Measurements from ENCODE around the gene MICB. TPM values are rescaled to one million over a fixed set of nuclear protein-coding genes. Genes with fewer than 3 reads are reported as not detected.

The MICB gene
- total and polyA plus RNA-seq, 9 of the 15 experiments (the other 6 are each of a cell fraction or from before 2014, with no cell fraction given): 13.3 to 34.5 (median 19.8) TPM

- no peak overlapping the region for H3K4me2 ChIP-seq (ENCODE audit: insufficient read depth, low read length)
- ATAC-seq (no peak), DNase-seq (ENCODE audit: extremely low read depth in 1 of 4, low spot score in 3 of 4) (peak in 1 of 4 experiments; percentile 21), FAIRE-seq (no peak)
- WGBS (ENCODE audit: insufficient coverage, low coverage, missing lambda C conversion rate): 93% methylated on average over 24 of the region's 24 CpGs
- no peaks in the 10 kb centered on the region for H3K9me3 ChIP-seq (replicated peaks; ENCODE audit: control insufficient read depth, insufficient read depth, low read depth, low read length)
- BruUV-seq (replicated peaks): no TSS peak
- no peak overlapping the region for H3K4me3 ChIP-seq
- intact Hi-C loops (cut with micrococcal nuclease) (no loop called here), in situ Hi-C loops (cut with MboI) (loop anchor here (5.0 to 25.0 kb wide), 2 partner anchors 37 to 1428 kb away; partner anchors contain the start of genes BRD2, HLA-DMA and MICB)
- H3K27me3 ChIP-seq (ENCODE audit: control insufficient read depth in 2 of 2, insufficient read depth in 2 of 2, low read length in 2 of 2): no peaks in the 10 kb centered on the region
- no peak overlapping the region for H3K27ac ChIP-seq (ENCODE audit: extremely low read depth, low read depth, low read length)
- H3K79me2 ChIP-seq (ENCODE audit: control insufficient read depth, insufficient read depth, low read length): peaks cover 64% of the 10 kb centered on the region
- ChIA-PET POLR2A (interaction anchor here (0.7 to 1.2 kb wide), 4 partner anchors 10 to 103 kb away, joined by 3 to 4 read pairs (median 4); no protein-coding TSS in a partner anchor), CTCF (ENCODE audit: low intra/inter-chr PET ratio) (no interaction called here)
- peaks cover 14% of the 10 kb centered on the region for H3K9me1 ChIP-seq (ENCODE audit: control insufficient read depth, insufficient read depth, low read length)
- H3K4me1 ChIP-seq (replicated peaks in 1 of 2; ENCODE audit: control insufficient read depth in 2 of 2, insufficient read depth in 2 of 2, low read length in 2 of 2): peaks cover 10% of the 10 kb centered on the region in 2 experiments
- no peak overlapping the region for H2AFZ ChIP-seq (ENCODE audit: low read depth, low read length)
- H4K20me1 ChIP-seq (replicated peaks; ENCODE audit: control insufficient read depth, insufficient read depth, low read length): peaks cover 54% of the 10 kb centered on the region
- peak overlapping the region in 1 of 2 experiments; percentile 46; a peak in 1 of 4 replicates for H3K9ac ChIP-seq (ENCODE audit: insufficient read depth in 1 of 2, low read depth in 2 of 2, low read length in 2 of 2)
- H3K36me3 ChIP-seq (ENCODE audit: control insufficient read depth, insufficient read depth, low read length): peaks cover 100% of the 10 kb centered on the region
- TF ChIP-seq, protein P1, sequence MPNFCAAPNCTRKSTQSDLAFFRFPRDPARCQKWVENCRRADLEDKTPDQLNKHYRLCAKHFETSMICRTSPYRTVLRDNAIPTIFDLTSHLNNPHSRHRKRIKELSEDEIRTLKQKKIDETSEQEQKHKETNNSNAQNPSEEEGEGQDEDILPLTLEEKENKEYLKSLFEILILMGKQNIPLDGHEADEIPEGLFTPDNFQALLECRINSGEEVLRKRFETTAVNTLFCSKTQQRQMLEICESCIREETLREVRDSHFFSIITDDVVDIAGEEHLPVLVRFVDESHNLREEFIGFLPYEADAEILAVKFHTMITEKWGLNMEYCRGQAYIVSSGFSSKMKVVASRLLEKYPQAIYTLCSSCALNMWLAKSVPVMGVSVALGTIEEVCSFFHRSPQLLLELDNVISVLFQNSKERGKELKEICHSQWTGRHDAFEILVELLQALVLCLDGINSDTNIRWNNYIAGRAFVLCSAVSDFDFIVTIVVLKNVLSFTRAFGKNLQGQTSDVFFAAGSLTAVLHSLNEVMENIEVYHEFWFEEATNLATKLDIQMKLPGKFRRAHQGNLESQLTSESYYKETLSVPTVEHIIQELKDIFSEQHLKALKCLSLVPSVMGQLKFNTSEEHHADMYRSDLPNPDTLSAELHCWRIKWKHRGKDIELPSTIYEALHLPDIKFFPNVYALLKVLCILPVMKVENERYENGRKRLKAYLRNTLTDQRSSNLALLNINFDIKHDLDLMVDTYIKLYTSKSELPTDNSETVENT (CRISPR knock-in tag; IDR thresholded peaks at IDR 0.05): no peak
- peak; percentile 87 for TF ChIP-seq RBFOX2 (IDR thresholded peaks at IDR 0.05; ENCODE audit: low read depth, low read length)
- TF ChIP-seq NR2C2 (CRISPR knock-in tag; IDR thresholded peaks at IDR 0.05): 0 out of 2 replicates have a peak, but pooled peaks have one; percentile 35
- TF ChIP-seq NR2C2 (tag; IDR thresholded peaks at IDR 0.05): no peak
- 0 out of 2 replicates have a peak, but pooled peaks have one; percentile 36 for TF ChIP-seq NR3C1 (CRISPR knock-in tag; IDR thresholded peaks at IDR 0.05)
- TF ChIP-seq, protein P2, sequence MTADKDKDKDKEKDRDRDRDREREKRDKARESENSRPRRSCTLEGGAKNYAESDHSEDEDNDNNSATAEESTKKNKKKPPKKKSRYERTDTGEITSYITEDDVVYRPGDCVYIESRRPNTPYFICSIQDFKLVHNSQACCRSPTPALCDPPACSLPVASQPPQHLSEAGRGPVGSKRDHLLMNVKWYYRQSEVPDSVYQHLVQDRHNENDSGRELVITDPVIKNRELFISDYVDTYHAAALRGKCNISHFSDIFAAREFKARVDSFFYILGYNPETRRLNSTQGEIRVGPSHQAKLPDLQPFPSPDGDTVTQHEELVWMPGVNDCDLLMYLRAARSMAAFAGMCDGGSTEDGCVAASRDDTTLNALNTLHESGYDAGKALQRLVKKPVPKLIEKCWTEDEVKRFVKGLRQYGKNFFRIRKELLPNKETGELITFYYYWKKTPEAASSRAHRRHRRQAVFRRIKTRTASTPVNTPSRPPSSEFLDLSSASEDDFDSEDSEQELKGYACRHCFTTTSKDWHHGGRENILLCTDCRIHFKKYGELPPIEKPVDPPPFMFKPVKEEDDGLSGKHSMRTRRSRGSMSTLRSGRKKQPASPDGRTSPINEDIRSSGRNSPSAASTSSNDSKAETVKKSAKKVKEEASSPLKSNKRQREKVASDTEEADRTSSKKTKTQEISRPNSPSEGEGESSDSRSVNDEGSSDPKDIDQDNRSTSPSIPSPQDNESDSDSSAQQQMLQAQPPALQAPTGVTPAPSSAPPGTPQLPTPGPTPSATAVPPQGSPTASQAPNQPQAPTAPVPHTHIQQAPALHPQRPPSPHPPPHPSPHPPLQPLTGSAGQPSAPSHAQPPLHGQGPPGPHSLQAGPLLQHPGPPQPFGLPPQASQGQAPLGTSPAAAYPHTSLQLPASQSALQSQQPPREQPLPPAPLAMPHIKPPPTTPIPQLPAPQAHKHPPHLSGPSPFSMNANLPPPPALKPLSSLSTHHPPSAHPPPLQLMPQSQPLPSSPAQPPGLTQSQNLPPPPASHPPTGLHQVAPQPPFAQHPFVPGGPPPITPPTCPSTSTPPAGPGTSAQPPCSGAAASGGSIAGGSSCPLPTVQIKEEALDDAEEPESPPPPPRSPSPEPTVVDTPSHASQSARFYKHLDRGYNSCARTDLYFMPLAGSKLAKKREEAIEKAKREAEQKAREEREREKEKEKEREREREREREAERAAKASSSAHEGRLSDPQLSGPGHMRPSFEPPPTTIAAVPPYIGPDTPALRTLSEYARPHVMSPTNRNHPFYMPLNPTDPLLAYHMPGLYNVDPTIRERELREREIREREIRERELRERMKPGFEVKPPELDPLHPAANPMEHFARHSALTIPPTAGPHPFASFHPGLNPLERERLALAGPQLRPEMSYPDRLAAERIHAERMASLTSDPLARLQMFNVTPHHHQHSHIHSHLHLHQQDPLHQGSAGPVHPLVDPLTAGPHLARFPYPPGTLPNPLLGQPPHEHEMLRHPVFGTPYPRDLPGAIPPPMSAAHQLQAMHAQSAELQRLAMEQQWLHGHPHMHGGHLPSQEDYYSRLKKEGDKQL (CRISPR knock-in tag; IDR thresholded peaks at IDR 0.05; ENCODE audit: borderline replicate concordance): no peak
- no peak for TF ChIP-seq ELF1 (tag; IDR thresholded peaks at IDR 0.05)
- peak; percentile 80 for TF ChIP-seq POLR2G (IDR thresholded peaks at IDR 0.05; ENCODE audit: low read depth, low read length)
- peak; percentile 95 for TF ChIP-seq RBM22 (IDR thresholded peaks at IDR 0.05; ENCODE audit: low read depth, low read length, poor library complexity, severe bottlenecking)
- TF ChIP-seq USF1 (CRISPR knock-in tag; IDR thresholded peaks at IDR 0.05): 0 out of 2 replicates have a peak, but pooled peaks have one; percentile 7
- TF ChIP-seq SRF (CRISPR knock-in tag; IDR thresholded peaks at IDR 0.05): no peak
Observed at GRCh38 chr6:31534521-31535040, 36.6 kb downstream of the MICB start.

Measured in K562 (cell line).